ENCODE measurements around the gene MTARC2. TPM values are rescaled to one million over a fixed set of nuclear protein-coding genes. Genes with fewer than 3 reads are reported as not detected.

MTARC2 gene
- polyA plus RNA-seq, 2 of the 4 experiments (the other 2 are of a cell fraction) = 13.5 to 18.4 TPM

- ATAC-seq = no peak
- CTCF ChIA-PET = interaction anchor here (0.8 to 5.9 kb wide), 4 partner anchors 12 to 73 kb away, joined by 3 to 20 read pairs (median 7); no protein-coding TSS in a partner anchor
- no peak for TF ChIP-seq RCOR1 (IDR thresholded peaks at IDR 0.05; ENCODE audit: low read depth, low read length)
- no peak for TF ChIP-seq HOXB5 (CRISPR knock-in tag; IDR thresholded peaks at IDR 0.05)
- TF ChIP-seq KDM5A (IDR thresholded peaks at IDR 0.05) = no peak
- TF ChIP-seq JUNB (IDR thresholded peaks at IDR 0.05) = no peak
- no peak for TF ChIP-seq HEYL (CRISPR knock-in tag; IDR thresholded peaks at IDR 0.05)
- TF ChIP-seq, protein P1, sequence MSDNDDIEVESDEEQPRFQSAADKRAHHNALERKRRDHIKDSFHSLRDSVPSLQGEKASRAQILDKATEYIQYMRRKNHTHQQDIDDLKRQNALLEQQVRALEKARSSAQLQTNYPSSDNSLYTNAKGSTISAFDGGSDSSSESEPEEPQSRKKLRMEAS (IDR thresholded peaks at IDR 0.05) = no peak
- no peak for TF ChIP-seq RNF2 (IDR thresholded peaks at IDR 0.05; ENCODE audit: borderline replicate concordance, low read depth)
- TF ChIP-seq FOSB (CRISPR knock-in tag; IDR thresholded peaks at IDR 0.05) = no peak
- no peak for TF ChIP-seq POLR2A (IDR thresholded peaks at IDR 0.05; ENCODE audit: low read length)
- no peak for TF ChIP-seq EHMT2 (IDR thresholded peaks at IDR 0.05; ENCODE audit: low read depth)
- no peak for TF ChIP-seq CBX8 (IDR thresholded peaks at IDR 0.05)
- TF ChIP-seq FOSL2 (IDR thresholded peaks at IDR 0.05) = no peak
- no peak for TF ChIP-seq FOSL2 (CRISPR knock-in tag; IDR thresholded peaks at IDR 0.05)
- no peak for TF ChIP-seq FOXS1 (CRISPR knock-in tag; IDR thresholded peaks at IDR 0.05)
- TF ChIP-seq PHF8 (IDR thresholded peaks at IDR 0.05; ENCODE audit: borderline replicate concordance, low read depth) = no peak
- TF ChIP-seq ZNF302 (CRISPR knock-in tag; IDR thresholded peaks at IDR 0.05) = no peak
- TF ChIP-seq, protein P2, sequence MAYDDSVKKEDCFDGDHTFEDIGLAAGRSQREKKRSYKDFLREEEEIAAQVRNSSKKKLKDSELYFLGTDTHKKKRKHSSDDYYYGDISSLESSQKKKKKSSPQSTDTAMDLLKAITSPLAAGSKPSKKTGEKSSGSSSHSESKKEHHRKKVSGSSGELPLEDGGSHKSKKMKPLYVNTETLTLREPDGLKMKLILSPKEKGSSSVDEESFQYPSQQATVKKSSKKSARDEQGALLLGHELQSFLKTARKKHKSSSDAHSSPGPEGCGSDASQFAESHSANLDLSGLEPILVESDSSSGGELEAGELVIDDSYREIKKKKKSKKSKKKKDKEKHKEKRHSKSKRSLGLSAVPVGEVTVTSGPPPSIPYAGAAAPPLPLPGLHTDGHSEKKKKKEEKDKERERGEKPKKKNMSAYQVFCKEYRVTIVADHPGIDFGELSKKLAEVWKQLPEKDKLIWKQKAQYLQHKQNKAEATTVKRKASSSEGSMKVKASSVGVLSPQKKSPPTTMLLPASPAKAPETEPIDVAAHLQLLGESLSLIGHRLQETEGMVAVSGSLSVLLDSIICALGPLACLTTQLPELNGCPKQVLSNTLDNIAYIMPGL (CRISPR knock-in tag; IDR thresholded peaks at IDR 0.05; ENCODE audit: borderline replicate concordance) = no peak
- TF ChIP-seq CHD4 (IDR thresholded peaks at IDR 0.05; ENCODE audit: borderline replicate concordance) = no peak
- TF ChIP-seq CEBPB (IDR thresholded peaks at IDR 0.05) = no peak
- TF ChIP-seq USF2 (IDR thresholded peaks at IDR 0.05) = no peak
- 0 out of 3 replicates have a peak, but pooled peaks cover 4% of the 10 kb centered on the region for H3K9me3 ChIP-seq
- 74% methylated on average over 4 of the region's 4 CpGs for WGBS (ENCODE audit: missing lambda C conversion rate)
- H3K4me3 ChIP-seq = no peak overlapping the region
- no peak overlapping the region for H3K27ac ChIP-seq
- H3K4me1 ChIP-seq = peaks cover 7% of the 10 kb centered on the region
- no peak for FAIRE-seq
- no peak overlapping the region for H3K4me2 ChIP-seq
- DNase-seq (ENCODE audit: low read depth in 1 of 2, low spot score in 1 of 2) = no peak
- POLR2A ChIA-PET = no interaction called here
These were observed 44.8 kb upstream of the MTARC2 start for GRCh38 chr1:220703305-220703704.

DNA sequence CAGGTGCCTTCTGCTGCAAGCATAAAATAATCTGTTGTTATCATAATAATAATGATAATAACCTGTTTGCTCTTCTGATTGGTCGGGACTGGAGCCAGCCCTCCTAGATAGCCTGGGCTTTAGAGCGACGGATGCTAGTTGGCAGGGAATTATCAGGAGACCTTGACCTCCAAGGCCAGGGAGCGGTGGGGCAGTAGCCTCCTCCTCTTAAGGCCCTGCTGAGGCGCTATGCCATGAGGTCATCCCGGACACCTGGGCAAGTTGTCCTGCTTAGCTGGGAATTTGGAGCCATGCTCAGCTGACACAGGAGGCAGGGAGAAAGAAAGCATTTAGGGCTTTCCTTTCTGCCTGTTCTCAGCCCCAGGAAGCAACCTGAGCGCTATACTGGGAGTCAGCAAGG lies 42.3 kb upstream of the MTARC2 start:
- no peak overlapping the region for H3K27ac ChIP-seq
- H3K4me3 ChIP-seq = no peak overlapping the region
- ATAC-seq (no peak), FAIRE-seq (no peak), DNase-seq (ENCODE audit: low read depth in 1 of 2, low spot score in 1 of 2) (no peak)
- WGBS (ENCODE audit: missing lambda C conversion rate) = 76% methylated on average over 7 of the region's 7 CpGs
- no peak overlapping the region for H3K4me2 ChIP-seq
- H3K9me3 ChIP-seq = 0 out of 3 replicates have a peak, but pooled peaks cover 4% of the 10 kb centered on the region
- H3K4me1 ChIP-seq = no peaks in the 10 kb centered on the region
- TF ChIP-seq CEBPB (IDR thresholded peaks at IDR 0.05) = no peak
- TF ChIP-seq NFE2L2 (conservative IDR thresholded peaks at IDR 0.05; ENCODE audit: low read length) = no peak
- ChIA-PET CTCF (interaction anchor here (1.3 kb wide), 1 partner anchor 71 kb away, joined by 3 read pairs; no protein-coding TSS in a partner anchor), POLR2A (no interaction called here)

GRCh38 chr1:220706480-220706879 lies 41.6 kb upstream of the MTARC2 start:
- no peak overlapping the region for H3K4me2 ChIP-seq
- H3K4me1 ChIP-seq = no peaks in the 10 kb centered on the region
- FAIRE-seq = no peak
- WGBS (ENCODE audit: missing lambda C conversion rate) = 74% methylated on average over 9 of the region's 9 CpGs
- POLR2A ChIA-PET = no interaction called here
- no peak for DNase-seq (ENCODE audit: low read depth in 1 of 2, low spot score in 1 of 2)
- no peak overlapping the region for H3K27ac ChIP-seq
- 0 out of 3 replicates have a peak, but pooled peaks cover 4% of the 10 kb centered on the region for H3K9me3 ChIP-seq
- TF ChIP-seq HOXB13 (CRISPR knock-in tag; IDR thresholded peaks at IDR 0.05; ENCODE audit: low read depth) = no peak
- no peak for TF ChIP-seq ESRRA (IDR thresholded peaks at IDR 0.05; ENCODE audit: borderline replicate concordance, low read length)
- no peak for TF ChIP-seq TP53 (CRISPR knock-in tag; IDR thresholded peaks at IDR 0.05)
- TF ChIP-seq ZFP36 (IDR thresholded peaks at IDR 0.05; ENCODE audit: borderline replicate concordance, partially characterized antibody) = no peak
- no peak for TF ChIP-seq EP300 (IDR thresholded peaks at IDR 0.05)
- TF ChIP-seq, protein P3, sequence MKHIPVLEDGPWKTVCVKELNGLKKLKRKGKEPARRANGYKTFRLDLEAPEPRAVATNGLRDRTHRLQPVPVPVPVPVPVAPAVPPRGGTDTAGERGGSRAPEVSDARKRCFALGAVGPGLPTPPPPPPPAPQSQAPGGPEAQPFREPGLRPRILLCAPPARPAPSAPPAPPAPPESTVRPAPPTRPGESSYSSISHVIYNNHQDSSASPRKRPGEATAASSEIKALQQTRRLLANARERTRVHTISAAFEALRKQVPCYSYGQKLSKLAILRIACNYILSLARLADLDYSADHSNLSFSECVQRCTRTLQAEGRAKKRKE (CRISPR knock-in tag; IDR thresholded peaks at IDR 0.05; ENCODE audit: low read depth) = no peak
- TF ChIP-seq FOSL2 (IDR thresholded peaks at IDR 0.05) = no peak
- no peak for TF ChIP-seq FOSL2 (CRISPR knock-in tag; IDR thresholded peaks at IDR 0.05)
- no peak for TF ChIP-seq FOXS1 (CRISPR knock-in tag; IDR thresholded peaks at IDR 0.05)
- no peak for TF ChIP-seq EHF (CRISPR knock-in tag; IDR thresholded peaks at IDR 0.05)
- no peak for TF ChIP-seq TFCP2L1 (CRISPR knock-in tag; IDR thresholded peaks at IDR 0.05)
- TF ChIP-seq HOXB5 (CRISPR knock-in tag; IDR thresholded peaks at IDR 0.05) = no peak
- TF ChIP-seq NFE2L2 (conservative IDR thresholded peaks at IDR 0.05; ENCODE audit: low read length) = no peak
- ATAC-seq = no peak
- no peak overlapping the region for H3K4me3 ChIP-seq
- CTCF ChIA-PET = interaction anchor here (0.6 to 2.0 kb wide), 2 partner anchors 27 to 722 kb away, joined by 3 to 9 read pairs; no protein-coding TSS in a partner anchor
